Esophagus squamous epithelium (tissue), 5 donors: Measurements from ENCODE around the gene C11orf86. TPM values are rescaled to one million over a fixed set of nuclear protein-coding genes. Genes with fewer than 3 reads are reported as not detected.

Source experiments
- DNase-seq: peaks from one replicate; lab custom pipeline; 2025; lab: John Stamatoyannopoulos, UW
- H3K27ac ChIP-seq, 4 donors: fragments of 200-600 bp; sonication (generic); one replicate each; pipeline ENCODE4 v1.5.1; 2016 to 2019; ENCODE audit warnings: mild to moderate bottlenecking in 1 of 4
- H3K27me3 ChIP-seq, 4 donors: fragments of 200-600 bp; sonication (generic); 1 replicate in 3 of 4; 2 replicates in 1 of 4; pipeline versions ENCODE4 v1.5.1 to v1.6.0; 2017 to 2021; ENCODE audit warnings: antibody characterized with exemption in 1 of 4
- H3K36me3 ChIP-seq, 3 donors: fragments of 200-600 bp; sonication (generic); one replicate each; pipeline ENCODE4 v1.5.1; 2016 to 2019
- H3K4me1 ChIP-seq, 3 donors: fragments of 200-600 bp; sonication (generic); one replicate each; pipeline ENCODE4 v1.5.1; 2017 to 2019
- H3K4me3 ChIP-seq, 4 donors: fragments of 200-600 bp; sonication (generic); 1 replicate in 3 of 4; 2 replicates in 1 of 4; pipeline ENCODE4 v1.5.1; 2016 to 2019; ENCODE audit warnings: mild to moderate bottlenecking in 2 of 4, moderate library complexity in 1 of 4
- H3K9me3 ChIP-seq, 3 donors: fragments of 200-600 bp; sonication (generic); one replicate each; pipeline ENCODE4 v1.5.1; 2016 to 2019
- CTCF ChIP-seq, 6 experiments: fragments of 450-650 bp in 4 of 6; fragments of 200-600 bp in 2 of 6; sonication (generic) in 2 of 6; IDR thresholded peaks; one replicate each; pipeline ENCODE4 v1.5.1; 2016 to 2019; ENCODE audit warnings: antibody characterized with exemption in 6 of 6, mild to moderate bottlenecking in 4 of 6, moderate library complexity in 4 of 6
- POLR2A ChIP-seq, 4 donors: fragments of 450-650 bp; IDR thresholded peaks; one replicate each; pipeline ENCODE4 v1.6.1; 2017; ENCODE audit warnings: antibody characterized with exemption in 4 of 4, mild to moderate bottlenecking in 4 of 4, moderate library complexity in 3 of 4
- WGBS, 2 donors: methylation state at CpG; one replicate each; pipeline ENCODE4 v1.1.5; 2018; 5-methylcytosine and 5-hydroxymethylcytosine counted together
- intact Hi-C: fragments of 100-400 bp; cut with DNase I; formaldehyde crosslinking; loops from one replicate; pipeline ENCODE4 v1.15.0; 2022
- total RNA-seq, 4 donors: library from RNA; depleted of rRNA; stranded (reverse); fragments of >200 nt; gene quantifications; one replicate each; pipeline ENCODE4 v1.1.0, GENCODE V29; 2016
- donor health status: DM: yes; HTN: yes; CAD: no.

C11orf86 gene
- total RNA-seq, 4 donors from 2014 or later: not detected

- Histone ChIP-seq H3K27me3 (no peaks in the 10 kb centered on the region), H3K4me3 (no peak overlapping the region), H3K36me3 (no peaks in the 10 kb centered on the region), H3K9me3 (no peaks in the 10 kb centered on the region), H3K27ac (no peak overlapping the region), H3K4me1 (no peaks in the 10 kb centered on the region)
- intact Hi-C loops: no loop called here
- no peak for DNase-seq
- TF ChIP-seq POLR2A (IDR thresholded peaks at IDR 0.05): no peak
- 92 to 100% methylated on average over 3 to 7 of the region's 7 CpGs for WGBS, 2 donors
Observed at GRCh38 chr11:67007126-67007525, 32.0 kb downstream of the C11orf86 start.

- no peak for TF ChIP-seq CTCF (IDR thresholded peaks at IDR 0.05)
- TF ChIP-seq POLR2A (IDR thresholded peaks at IDR 0.05): no peak
- no peaks in the 10 kb centered on the region for H3K36me3 ChIP-seq
- no peak overlapping the region for H3K27ac ChIP-seq
- no peak for DNase-seq
- H3K4me3 ChIP-seq: no peak overlapping the region
- intact Hi-C loops: no loop called here
- H3K9me3 ChIP-seq: no peaks in the 10 kb centered on the region
- WGBS, 2 donors: 70 to 82% methylated on average over 4 to 5 of the region's 7 CpGs
- H3K27me3 ChIP-seq: no peaks in the 10 kb centered on the region
- no peaks in the 10 kb centered on the region for H3K4me1 ChIP-seq
Observed at GRCh38 chr11:67010296-67010905, 35.3 kb downstream of the C11orf86 start.

GRCh38 chr11:67013511-67014045 is 38.5 kb downstream of the C11orf86 start:
- Histone ChIP-seq H3K4me1 (no peaks in the 10 kb centered on the region), H3K9me3 (no peaks in the 10 kb centered on the region), H3K27me3 (no peaks in the 10 kb centered on the region), H3K36me3 (no peaks in the 10 kb centered on the region), H3K27ac (no peak overlapping the region), H3K4me3 (no peak overlapping the region)
- WGBS, 2 donors: 84 to 90% methylated on average over 10 to 11 of the region's 11 CpGs
- TF ChIP-seq POLR2A (IDR thresholded peaks at IDR 0.05) (no peak), CTCF (IDR thresholded peaks at IDR 0.05) (no peak)
- intact Hi-C loops: no loop called here
- no peak for DNase-seq

GRCh38 chr11:67014343-67014742 is 39.2 kb downstream of the C11orf86 start:
- Histone ChIP-seq H3K9me3 (no peaks in the 10 kb centered on the region), H3K4me1 (no peaks in the 10 kb centered on the region), H3K4me3 (no peak overlapping the region), H3K27me3 (no peaks in the 10 kb centered on the region), H3K36me3 (no peaks in the 10 kb centered on the region), H3K27ac (no peak overlapping the region)
- intact Hi-C loops: no loop called here
- 90% methylated on average over 6 of the region's 7 CpGs; no CpG with 5 or more reads in 1 of the 2 donors for WGBS, 2 donors
- TF ChIP-seq POLR2A (IDR thresholded peaks at IDR 0.05) (no peak), CTCF (IDR thresholded peaks at IDR 0.05) (no peak)
- no peak for DNase-seq

- no peaks in the 10 kb centered on the region for H3K9me3 ChIP-seq
- no peaks in the 10 kb centered on the region for H3K36me3 ChIP-seq
- no peaks in the 10 kb centered on the region for H3K27me3 ChIP-seq
- H3K27ac ChIP-seq: no peak overlapping the region
- no peak for TF ChIP-seq CTCF (IDR thresholded peaks at IDR 0.05)
- no peak for TF ChIP-seq POLR2A (IDR thresholded peaks at IDR 0.05)
- WGBS, 2 donors: 89 to 91% methylated on average over 5 to 8 of the region's 8 CpGs
- intact Hi-C loops: no loop called here
- H3K4me1 ChIP-seq: no peaks in the 10 kb centered on the region
- no peak for DNase-seq
- no peak overlapping the region for H3K4me3 ChIP-seq
Observed at GRCh38 chr11:67015048-67015447, 39.9 kb downstream of the C11orf86 start.
